NB4 (cell line): ENCODE measurements around the gene BIK.

Experiments
- DNase-seq: peaks from one replicate; pipeline ENCODE4 v3.0.0; 2010; ENCODE audit warnings: low read depth
- H3K4me3 ChIP-seq: one replicate; pipeline ENCODE4 v1.5.1; 2011; ENCODE audit warnings: mild to moderate bottlenecking, low read depth, low read length, moderate library complexity
- MYC ChIP-seq: IDR thresholded peaks from 2 replicates; pipeline ENCODE4 v1.6.1; 2011; ENCODE audit warnings: low read depth, low read length
- POLR2A ChIP-seq: IDR thresholded peaks from 2 replicates; pipeline ENCODE4 v1.6.1; 2011; ENCODE audit warnings: mild to moderate bottlenecking; ENCODE audit not compliant: insufficient read length; ENCODE audit errors: extremely low read depth
- TF ChIP-seq, protein P1 (sequence below): IDR thresholded peaks from 2 replicates; pipeline ENCODE4 v1.6.1; 2011; ENCODE audit warnings: low read depth, low read length
- TF ChIP-seq, protein P2 (sequence below): IDR thresholded peaks from one replicate; pipeline ENCODE4 v1.5.1; 2012; ENCODE audit warnings: low read depth, low read length

Gene BIK

GRCh38 chr22:43113526-43114251 is 3.1 kb downstream of the BIK start:
- peak; percentile 75 for DNase-seq

DNA sequence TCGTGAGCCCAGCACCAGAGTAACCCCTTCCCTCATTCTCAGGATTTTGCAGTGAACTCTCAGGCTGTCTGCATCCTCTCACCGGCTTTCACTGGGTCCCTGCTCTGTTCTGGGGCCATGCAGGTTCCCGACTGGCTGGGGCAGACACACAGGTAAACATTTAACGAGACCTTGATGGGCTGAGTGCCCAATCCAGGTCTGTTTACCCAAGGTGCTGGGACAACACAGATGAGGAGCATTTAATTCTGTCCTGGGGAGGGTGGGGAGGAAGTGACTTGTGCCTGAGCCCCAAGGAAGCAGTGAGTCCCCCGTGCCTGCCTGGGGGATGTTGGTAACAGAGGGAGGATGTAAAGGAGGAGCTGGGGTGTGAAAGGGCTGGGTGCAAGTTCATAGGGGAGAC is 4.4 kb downstream of the BIK start:
- peak; percentile 49 for DNase-seq
- no peak for TF ChIP-seq POLR2A
- TF ChIP-seq, protein P1, sequence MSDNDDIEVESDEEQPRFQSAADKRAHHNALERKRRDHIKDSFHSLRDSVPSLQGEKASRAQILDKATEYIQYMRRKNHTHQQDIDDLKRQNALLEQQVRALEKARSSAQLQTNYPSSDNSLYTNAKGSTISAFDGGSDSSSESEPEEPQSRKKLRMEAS, result no peak
- H3K4me3 ChIP-seq, result no peak overlapping the region

More at GRCh38 chr22:43113526-43114251, 3.1 kb downstream of the BIK start:
- peak overlapping the region; percentile 32 for H3K4me3 ChIP-seq
- TF ChIP-seq POLR2A (no peak), MYC (no peak)
- TF ChIP-seq, protein P2, sequence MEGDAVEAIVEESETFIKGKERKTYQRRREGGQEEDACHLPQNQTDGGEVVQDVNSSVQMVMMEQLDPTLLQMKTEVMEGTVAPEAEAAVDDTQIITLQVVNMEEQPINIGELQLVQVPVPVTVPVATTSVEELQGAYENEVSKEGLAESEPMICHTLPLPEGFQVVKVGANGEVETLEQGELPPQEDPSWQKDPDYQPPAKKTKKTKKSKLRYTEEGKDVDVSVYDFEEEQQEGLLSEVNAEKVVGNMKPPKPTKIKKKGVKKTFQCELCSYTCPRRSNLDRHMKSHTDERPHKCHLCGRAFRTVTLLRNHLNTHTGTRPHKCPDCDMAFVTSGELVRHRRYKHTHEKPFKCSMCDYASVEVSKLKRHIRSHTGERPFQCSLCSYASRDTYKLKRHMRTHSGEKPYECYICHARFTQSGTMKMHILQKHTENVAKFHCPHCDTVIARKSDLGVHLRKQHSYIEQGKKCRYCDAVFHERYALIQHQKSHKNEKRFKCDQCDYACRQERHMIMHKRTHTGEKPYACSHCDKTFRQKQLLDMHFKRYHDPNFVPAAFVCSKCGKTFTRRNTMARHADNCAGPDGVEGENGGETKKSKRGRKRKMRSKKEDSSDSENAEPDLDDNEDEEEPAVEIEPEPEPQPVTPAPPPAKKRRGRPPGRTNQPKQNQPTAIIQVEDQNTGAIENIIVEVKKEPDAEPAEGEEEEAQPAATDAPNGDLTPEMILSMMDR, result no peak
- TF ChIP-seq, protein P1, result no peak

DNA sequence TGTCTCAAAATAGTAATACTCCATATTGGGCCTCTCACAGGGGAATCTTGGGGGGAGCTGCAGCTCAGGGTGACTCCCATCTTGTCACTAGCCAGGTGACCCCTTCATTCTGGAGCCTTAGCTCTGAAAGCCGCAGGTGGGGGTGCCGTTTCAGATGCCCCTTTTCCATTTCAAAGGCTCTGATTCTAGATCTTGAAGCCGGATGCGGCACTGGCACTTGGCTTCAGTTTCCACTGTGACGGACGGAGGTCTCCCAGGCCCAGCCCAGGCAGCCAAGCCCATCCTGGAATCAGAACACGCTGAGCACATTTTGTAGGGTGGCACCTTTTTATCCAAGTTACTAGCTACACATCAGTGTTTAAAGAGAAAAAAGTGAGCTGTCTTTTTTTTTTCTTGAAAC is 6.4 kb downstream of the BIK start:
- no peak overlapping the region for H3K4me3 ChIP-seq
- no peak for DNase-seq
- TF ChIP-seq POLR2A, result no peak
- no peak for TF ChIP-seq MYC
- TF ChIP-seq, protein P1, result no peak
- TF ChIP-seq, protein P2, result no peak

DNA sequence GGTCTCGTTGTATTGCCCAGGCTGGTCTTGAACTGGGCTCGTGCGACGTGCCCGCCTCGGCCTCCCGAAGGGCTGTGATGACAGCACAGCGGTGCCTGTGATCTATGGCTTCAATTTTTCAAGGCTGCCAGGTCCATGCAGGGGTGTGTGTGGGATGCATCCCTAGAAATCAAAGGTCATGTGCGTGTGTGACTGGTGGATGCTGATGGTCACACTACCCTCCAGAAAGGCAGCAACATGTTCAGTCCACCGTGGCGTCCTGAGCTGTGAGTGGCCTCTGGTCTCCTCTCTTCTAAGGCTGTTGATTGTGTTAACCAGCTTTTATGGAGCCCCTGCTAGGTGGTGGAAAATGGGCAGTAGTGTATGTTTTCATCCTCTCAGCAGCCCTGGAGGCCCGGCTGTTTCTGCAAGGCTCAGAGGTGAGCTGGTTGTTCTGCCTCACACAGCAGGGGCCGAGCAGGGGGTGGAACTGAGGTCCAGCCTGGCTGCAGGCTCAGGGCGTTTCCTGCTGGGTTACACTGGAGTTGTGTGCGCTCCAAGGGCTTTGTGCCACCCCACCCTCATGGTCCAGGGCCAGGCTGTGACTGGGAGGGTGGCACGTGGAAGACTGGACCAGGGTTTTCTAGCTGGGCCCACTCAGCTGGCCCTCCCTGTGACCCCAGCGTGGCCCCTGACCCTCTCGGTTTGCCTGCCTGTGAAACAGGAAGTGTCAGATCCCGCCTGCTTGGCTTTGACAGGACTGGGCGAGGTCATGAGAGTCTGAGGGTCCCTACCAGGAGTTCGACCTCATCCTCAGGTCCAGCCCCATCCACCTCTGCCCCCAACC is 7.7 kb downstream of the BIK start:
- H3K4me3 ChIP-seq, result no peak overlapping the region
- TF ChIP-seq MYC (no peak), POLR2A (no peak)
- TF ChIP-seq, protein P2, result no peak
- TF ChIP-seq, protein P1, result no peak
- DNase-seq, result peak; percentile 43

- no peak overlapping the region for H3K4me3 ChIP-seq
- peak; percentile 53 for DNase-seq
- TF ChIP-seq, protein P1, result no peak
- TF ChIP-seq POLR2A (no peak), MYC (no peak)
- TF ChIP-seq, protein P2, result no peak
Measured at GRCh38 chr22:43118953-43119458, 8.5 kb downstream of the BIK start.
